Myocyte (in vitro differentiated cells): ENCODE data around the gene GATA1. TPM values are rescaled to one million over a fixed set of nuclear protein-coding genes. Genes with fewer than 3 reads are reported as not detected.

Experiments
- DNase-seq: peaks from one replicate; pipeline ENCODE4 v3.0.0-alpha.2; 2012; ENCODE audit warnings: low read depth
- polyA plus RNA-seq: library from polyadenylated mRNA; unstranded; fragments of >200 nt; gene quantifications from one replicate; pipeline ENCODE4 v1.2.1, GENCODE V29; 2012; ENCODE audit warnings: missing spikeins
- total RNA-seq: library from RNA; depleted of rRNA; stranded (reverse); fragments of >200 nt; gene quantifications from 2 replicates; pipeline ENCODE4 v1.2.3, GENCODE V29; 2014

Gene GATA1
- total RNA-seq: not detected in 2 replicates
- not detected for polyA plus RNA-seq

DNA sequence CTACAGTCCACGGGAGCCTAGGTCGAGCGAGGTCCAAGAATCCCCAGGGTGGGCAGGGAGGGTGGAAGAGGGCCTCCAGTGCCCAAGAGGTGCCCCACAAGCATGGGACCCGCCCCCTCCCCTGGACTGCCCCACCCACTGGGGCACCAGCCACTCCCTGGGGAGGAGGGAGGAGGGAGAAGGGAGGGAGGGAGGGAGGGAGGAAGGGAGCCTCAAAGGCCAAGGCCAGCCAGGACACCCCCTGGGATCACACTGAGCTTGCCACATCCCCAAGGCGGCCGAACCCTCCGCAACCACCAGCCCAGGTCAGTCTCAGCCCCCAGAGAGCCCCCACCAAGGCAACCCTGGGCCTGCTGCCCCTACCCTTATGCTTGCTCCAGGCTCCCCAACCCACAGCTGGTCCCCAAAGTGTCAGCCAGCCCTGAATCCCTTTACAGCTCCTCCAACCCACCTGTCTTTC, at the start of gene GATA1:
GATA1 (plus strand) TSS at position 250 of the 460 bp plus-strand sequence. CDS start 4,520 bp downstream, outside the sequence.
- DNase-seq: no peak

DNA sequence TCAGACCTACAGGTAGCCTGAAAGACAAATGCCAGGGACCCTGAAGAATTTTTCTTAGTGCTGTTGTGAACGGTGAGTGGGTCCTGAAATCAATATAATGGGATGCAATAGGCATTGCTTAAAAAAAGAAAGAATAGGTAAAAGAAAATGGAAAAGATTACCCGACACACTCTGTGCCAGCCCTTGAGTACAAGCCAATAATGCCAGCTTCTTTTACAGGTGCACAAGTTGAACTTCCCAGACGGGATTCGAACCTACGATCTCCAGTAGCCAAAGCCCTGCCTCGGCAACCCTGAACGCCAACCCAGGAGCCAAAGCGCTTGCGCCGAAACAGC, 49.5 kb upstream of the GATA1 start:
- no peak for DNase-seq

DNA sequence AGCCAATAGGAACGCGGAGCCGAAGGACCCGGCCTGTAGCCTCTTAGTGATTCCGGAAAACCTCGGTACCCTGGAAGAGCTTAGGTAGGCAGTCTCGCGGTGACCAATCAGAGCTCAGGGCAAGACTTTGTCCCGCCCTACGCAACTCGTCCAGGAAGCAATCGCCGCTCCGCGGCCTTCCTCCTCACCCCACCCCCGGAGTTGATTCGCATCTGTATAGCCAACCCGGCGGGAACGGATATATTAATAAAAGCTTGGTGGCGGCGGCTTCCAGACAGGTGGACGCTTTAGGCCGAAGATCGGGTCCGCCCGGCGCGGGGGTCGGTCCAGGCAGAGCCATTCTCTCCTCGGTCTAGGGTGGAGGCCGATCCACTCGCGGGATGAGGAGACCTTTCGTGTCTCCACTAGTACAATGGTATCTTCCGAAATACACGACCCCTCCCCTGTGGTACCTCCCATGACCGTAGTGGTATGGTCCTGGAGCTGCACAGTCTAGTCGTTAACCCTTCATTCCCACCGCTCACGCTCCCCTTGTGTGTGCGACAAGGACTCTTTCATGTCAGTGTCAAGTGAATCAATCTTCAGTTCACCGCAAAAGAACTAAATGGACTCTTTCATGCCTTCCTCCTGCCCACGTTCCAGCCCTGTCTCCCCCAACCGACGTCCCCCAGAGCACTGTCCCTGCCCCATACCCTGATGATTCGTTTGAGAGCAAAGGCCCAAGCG, 49.0 kb upstream of the GATA1 start:
- DNase-seq: peak; percentile 96

DNA sequence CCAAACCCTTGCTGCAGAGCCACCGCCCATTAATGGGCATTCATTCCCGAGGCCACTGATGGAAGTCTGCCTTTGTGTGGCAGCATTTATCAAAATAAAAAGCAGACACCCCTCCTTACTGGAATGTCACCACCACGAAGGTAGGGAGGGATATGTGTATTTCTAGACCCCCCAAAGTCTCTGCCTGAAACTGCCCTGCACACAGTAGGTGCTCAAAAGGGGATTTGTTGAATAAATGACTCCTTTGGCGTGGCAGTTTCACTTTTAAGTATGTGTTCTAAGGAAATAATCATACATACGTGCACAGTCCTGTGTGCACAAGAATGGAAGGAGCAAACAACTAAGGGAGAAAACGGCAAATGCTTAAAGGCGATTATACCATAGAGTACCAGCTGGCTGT, 48.5 kb upstream of the GATA1 start:
- no peak for DNase-seq

DNA sequence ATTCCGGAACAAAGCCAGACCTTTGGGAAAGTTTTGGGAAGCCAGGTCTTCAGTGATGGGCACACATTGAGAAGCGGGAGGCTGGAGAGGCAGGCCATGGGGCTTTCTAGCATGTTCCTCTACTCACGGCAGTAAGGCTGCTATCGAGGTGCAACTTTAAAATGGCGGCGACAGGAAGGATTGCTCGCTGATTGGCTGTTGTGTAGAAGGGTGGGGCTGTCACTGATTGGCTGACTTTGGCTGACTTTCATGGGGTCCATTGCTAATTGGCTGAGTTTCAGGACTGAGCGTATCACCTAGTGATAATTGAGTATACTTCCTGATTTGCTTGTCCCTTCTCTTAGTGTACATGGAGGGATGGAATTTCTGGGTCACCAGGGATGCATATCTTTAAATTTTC, 44.6 kb upstream of the GATA1 start:
- no peak for DNase-seq

DNA sequence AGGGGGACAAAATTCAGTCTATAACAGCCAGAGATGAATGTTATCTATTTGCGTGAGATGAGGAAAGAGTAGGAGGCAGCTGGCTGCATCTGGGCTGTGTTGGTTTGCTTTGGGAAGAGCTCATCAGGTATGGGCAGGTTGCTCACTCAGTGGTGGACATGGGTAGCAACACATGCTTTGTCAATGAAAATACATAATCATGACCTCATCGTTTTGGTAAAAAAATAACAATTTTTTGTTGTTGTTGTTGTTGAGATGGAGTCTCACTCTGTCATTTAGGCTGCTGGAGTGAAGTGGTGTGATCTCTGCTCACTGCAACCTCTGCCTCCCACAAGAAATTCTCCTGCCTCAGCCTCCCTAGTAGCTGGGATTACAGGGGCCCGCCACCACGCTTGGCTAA, 41.2 kb upstream of the GATA1 start:
- no peak for DNase-seq

DNA sequence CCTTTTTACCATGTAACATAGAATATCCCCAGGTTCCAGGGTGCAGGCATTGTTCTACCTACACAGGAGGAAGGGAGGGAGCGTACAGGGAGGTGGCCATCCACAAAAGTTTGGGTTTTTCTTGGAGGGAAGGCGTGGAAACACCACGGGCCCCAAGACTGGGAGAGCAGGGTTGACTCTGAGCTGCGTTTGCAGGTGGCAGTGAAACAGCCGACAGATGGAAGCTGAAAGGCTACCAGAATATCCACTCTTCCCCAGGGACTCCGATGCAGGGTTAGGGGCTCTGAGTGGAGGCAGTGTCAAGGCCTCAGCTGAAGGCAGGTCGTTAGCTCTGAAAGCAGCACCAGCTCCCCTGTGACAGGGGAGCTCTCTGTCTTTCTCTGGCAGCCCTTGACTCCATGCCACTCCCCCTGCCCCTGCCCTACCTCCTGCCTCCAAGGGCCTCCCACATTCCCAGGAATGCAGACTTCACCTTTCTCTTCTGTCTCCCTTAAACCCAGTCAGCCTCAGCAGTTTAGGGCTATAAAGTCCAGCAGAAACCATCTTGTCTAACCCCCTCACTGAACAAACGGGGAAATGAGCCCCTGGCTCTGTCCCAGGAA, 38.9 kb upstream of the GATA1 start:
- no peak for DNase-seq

DNA sequence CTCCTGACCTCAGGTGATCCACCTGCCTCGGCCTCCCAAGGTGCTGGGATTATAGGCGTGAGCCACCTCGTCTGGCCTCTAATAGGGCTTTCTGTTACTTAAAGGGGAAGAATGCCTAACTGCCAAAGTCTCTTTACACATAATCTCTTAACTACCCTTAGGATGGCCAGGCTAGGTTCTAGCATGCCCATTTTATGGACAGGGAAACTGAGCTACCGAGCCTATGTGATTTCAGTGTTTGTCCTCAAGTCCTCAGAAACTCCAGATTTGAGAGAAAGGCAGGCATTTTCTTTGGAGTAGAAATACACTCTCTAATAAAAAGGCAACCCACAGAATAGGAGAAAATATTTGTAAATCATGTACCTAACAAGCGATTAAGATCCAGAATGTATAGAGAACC, 37.2 kb upstream of the GATA1 start:
- DNase-seq: no peak

DNA sequence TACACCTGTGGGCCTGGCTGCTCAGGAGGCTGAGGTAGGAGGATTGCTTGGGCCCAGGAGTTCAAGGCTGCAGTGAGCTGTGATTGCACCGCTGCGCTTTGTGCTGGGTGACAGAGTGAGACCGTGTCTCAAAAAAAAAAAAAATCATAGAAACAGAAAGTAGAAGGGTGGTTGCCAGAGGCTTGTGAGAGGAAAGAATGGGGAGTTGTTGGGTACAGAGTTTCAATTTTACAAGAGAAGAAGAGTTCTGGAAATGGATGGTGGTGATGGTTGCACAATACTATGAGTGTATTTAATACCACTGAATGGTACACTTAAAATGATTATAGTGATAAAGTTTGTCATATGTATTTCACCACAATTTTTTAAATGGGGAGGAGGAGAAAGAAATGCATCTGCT, 35.0 kb upstream of the GATA1 start:
- no peak for DNase-seq

DNA sequence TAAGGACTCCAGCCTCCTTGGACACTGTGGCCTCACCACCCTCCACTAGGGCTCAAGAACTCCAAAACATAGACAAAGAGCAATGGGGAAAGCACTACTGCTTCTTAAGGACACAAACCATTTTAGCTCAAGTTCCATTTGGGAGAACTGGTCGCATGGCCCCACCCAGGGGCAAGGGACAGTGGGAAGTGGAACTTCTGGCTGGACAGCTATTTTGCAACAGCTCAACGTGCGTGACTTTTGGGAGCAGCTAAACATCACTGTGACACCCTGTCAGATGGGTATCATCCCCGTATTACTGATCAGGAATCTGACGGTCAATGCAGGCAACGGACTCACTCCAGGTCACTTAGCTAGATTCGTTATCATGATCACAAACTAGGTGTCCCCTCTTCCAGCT, 33.9 kb upstream of the GATA1 start:
- no peak for DNase-seq

DNA sequence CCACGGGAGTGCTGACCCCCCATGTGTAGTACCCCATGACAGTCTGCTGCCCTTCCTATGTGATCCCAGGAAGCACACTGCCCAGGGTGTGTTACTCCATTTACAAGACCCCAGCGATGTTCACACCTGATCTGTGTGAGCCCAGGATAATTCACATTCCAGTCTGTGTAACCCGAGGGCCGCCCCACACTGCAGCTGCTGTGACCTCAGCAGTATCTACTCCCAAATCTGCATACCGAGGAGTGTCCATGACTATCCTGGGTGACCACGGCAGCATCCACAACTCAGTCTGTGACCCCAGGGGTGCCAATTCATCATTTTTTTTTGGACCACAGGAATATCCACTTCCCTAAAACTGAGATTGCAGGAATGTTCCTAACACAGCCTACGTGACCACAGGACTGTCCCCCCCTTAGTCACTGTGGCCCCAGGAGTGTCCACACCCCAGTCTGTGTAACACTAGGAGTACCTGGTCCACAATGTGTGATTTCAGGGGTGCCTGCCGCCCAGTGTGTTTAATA, 32.6 kb upstream of the GATA1 start:
- peak; percentile 12 for DNase-seq

DNA sequence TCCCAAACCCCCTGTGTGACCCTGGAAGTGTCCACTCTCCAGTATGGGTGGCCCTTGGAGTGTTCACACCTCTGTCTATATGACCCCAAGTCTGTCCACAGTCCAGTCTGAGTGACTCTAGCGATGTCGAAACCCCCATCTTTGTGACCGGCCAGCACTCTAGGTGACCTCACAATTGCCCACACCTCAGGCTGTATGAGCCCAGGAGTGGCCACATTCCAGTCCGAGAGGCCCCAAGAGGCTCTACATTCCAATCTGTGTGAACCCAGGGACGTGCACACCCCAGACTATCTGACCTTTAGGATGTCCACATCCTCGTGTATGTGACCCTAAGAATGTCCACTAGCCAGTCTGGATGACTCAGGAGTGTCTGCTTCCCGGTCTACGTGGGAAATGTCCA, 32.2 kb upstream of the GATA1 start:
- DNase-seq: no peak

DNA sequence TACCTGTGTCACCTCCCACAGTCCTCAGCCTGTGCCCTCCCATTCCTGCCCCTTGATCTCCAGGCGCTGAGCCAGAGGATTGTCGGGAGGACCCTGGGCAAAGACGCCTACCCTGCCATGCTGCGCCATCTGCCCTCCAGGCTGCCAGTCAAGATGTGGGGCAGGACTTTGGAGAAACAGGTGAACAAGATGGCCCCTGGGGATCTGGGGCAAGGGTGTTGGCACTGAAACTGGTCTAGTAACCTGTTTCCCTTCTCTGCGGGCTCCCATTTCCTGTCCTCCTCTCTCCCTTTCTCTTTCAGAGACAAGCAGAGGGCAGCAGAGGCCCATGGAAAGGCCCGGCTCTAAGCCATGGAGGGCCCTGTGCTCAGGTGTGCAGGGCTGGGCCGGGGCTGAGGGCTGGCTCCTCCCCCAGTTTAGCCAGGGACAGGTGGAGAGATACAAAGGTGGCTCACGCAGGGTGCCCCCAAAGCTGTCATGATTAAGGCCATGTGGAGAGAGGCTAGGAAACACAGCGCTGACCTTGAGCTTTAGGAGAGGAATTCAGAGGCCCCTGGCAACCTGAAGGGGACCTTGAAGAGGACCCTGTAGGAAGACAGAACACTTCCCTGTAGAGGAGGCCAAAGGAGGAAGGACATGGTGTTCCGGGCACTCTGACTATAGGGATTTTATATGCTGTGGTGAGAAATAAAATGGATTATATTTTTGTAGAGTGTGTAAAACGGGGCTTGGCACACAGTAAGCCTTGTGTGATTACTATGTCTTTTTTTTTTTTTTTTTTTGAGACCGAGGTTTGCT, 24.5 kb upstream of the GATA1 start, which contains the start of gene GLOD5:
GLOD5 (plus strand) TSS at position 74 of the 798 bp plus-strand sequence; CDS start at position 118, 44 bp downstream.
- no peak for DNase-seq

DNA sequence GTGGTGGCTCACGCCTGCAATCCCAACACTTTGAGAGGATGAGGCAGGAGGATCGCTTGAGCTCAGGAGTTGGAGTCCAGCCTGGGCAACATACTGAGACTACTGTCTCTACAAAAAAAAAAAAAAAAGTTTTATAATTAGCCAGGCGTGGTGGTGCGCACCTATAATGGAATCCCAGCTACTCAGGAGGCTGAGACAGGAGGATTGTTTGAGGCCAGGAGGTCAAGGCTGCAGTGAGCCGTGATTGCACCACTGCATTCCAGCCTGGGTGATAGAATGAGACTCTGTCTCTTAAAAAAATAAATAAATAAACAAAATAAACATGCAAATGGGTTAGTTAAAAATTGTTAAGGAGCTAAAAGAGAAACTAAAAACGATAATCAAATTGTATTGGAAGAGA, 17.2 kb upstream of the GATA1 start:
- DNase-seq: no peak

DNA sequence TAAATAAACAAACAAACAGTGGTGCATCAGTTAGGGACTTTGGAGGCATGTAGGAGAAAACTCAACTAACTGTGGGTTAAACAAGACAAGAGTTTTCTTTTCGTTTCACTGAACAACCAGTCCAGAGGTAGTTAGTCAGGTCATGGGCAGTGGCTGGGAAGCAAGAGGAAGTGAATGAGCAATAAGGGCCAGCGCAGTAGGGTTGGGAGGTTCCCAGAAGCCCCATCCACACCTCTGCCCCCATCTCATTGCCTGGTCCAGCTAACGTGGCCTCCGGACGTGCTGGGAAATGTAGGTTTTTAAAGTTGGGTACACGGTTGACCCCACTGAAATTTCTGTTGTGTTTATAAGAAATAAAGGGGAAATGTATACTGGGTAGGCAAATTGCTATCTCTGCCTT, 16.1 kb upstream of the GATA1 start:
- DNase-seq: no peak

DNA sequence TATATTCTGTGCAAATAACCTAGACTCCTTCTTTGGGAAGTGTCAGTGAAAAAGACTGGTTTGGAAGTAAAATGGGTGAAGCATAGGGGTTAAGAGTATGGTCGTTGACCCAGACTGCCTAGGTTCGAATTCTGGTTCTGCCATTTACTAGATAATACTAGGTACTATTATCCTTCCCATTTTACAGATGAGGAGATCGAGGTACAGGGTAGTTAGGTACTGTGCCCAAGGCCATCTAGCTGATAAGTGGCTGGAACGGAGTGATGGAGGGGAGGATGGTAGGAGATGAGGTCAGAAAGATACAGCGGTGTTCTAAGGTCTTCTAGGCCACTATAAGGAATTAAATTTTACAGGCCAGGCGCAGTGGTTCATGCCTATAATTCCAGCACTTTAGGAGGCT, 13.8 kb upstream of the GATA1 start:
- DNase-seq: no peak

DNA sequence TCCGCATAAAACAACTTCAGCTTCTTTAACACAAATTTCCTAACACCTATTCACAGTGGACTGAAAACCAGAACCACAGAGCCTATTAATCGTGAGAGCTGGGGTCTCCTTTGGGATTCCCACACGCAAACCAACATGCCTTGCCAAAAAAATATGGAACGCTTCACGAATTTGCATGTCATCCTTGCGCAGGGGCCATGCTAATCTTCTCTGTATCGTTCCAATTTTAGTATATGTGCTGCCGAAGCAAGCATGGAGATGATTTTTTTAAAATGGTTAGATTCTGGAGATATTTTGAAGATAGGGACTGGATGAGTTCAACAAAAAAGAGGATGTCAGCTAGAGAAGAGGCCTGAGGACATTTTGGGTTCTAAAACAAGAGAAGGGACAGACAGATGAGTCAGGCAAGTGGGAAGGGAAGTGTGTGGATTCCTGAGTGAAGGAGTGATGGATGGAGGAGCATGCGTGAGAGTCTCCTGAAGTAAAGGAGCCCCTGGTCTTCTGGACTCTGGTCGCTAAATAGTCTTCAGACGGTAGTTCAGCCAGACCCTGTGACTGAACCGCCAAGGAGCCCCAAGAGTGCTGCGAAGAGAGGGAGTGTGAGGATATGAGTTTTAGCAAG, 9.5 kb upstream of the GATA1 start:
- DNase-seq: no peak

DNA sequence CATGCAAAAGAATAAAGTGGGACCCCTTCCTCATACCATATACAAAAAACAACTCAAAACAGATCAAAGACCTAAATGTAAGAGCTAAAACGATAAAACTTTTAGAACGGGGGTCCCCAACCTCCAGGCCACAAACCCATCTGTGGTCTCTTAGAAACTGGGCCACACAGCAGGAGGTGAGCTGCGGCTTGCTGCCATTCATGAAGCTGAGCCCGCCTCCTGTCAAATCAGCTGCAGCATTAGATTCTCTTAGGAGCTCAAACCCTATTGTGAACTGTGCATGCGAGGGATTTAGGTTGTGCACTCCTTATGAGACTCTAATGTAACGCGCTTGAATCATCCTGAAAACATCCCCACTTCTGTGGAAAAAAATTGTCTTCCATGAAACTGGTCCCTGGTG, 7.0 kb upstream of the GATA1 start:
- DNase-seq: no peak

DNA sequence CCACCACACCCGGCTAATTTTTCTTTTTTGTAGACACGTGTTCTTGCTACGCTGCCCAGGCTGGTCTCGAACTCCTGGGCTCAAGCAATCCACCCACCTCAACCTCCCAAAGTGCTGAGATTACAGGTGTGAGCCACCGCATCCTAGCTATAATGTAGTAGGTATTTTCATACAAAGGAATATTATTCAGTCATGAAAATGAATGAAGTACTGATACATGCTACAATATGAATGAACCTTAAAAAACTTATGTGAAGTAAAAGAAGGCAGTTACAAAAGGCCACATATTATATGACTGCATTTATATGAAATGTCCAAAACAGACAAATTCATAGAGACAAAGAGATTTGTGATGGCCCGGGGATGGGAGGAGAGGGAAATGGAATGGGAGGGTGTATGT, 4.7 kb upstream of the GATA1 start:
- DNase-seq: no peak

DNA sequence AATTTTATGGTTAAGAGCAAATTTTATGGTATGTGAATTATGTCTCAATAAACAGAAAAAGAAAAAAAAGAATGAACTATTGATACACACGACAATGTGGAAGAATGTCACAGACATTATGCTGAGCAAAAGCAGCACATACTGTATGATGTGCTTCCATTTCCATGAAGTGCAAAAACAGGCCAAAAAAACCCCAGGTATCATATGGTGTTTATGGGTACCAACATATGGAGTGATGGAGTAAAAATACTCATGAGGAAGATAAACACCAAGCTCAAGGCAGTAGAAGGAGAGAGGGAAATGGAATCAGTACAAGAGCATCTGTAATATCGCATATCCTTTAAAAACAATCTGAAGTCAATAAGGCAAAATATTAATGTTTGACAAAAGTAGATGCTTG, 4.2 kb upstream of the GATA1 start:
- no peak for DNase-seq

DNA sequence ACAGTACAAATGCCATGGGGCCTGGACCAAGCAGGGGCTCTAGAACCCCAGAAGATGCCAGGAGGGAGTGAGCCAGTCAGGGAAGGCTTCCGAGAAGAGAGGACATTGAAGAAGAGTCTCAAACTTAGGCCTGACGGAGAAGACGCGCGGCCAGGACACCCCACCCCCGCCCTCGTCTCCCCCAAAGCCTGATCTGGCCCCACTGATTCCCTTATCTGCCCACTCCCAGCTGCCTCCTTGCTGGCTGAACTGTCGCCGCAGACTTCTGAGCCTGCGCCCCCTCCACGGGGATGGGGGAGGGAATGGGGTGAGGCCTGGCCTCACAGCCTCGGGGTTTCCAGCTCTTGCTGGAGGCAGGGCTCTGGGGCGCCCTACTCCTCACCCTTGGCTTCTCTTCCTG, 3.6 kb upstream of the GATA1 start:
- DNase-seq: no peak

DNA sequence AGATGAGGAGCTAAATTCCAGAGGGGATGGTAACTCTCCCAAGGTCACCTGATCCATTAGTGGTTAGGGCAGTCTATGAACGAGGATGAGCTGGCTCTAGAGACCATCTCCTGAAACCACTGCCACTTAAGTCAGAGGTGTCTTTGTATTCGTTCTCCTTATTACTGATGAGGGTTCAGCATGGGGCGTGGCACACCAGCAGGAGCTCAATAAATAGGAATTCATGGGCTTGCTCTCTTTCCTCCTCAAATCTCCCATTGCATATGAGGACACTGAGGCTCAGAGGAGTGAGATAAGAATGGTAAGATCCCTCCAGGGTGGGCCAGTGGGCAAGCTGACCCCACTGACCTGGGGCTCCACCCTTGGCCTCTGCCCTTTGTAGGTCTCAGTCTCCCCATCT, 1.7 kb upstream of the GATA1 start:
- DNase-seq: no peak
